ENCODE results near the gene TOX2. TPM values are rescaled to one million over a fixed set of nuclear protein-coding genes. Genes with fewer than 3 reads are reported as not detected.
A peak's percentile ranks its signal among the peaks of the same experiment; 100 is the strongest.

Gene TOX2
- total RNA-seq, 1 experiment from 2014 or later = not detected

- H3K27me3 Mint-ChIP-seq (ENCODE audit: insufficient read depth, unreplicated experiment) = peaks cover 42% of the 10 kb centered on the region
- ChIA-PET POLR2A (no interaction called here), CTCF (no interaction called here)
- H3K4me1 Mint-ChIP-seq (ENCODE audit: low read depth, unreplicated experiment) = no peaks in the 10 kb centered on the region
- TF ChIP-seq CTCF (IDR thresholded peaks at IDR 0.05; ENCODE audit: insufficient read depth in 1 of 2, low read depth in 1 of 2, low read length in 1 of 2, severe bottlenecking in 1 of 2, unreplicated experiment in 1 of 2) = no peak
- Histone ChIP-seq H3K4me1 (no peaks in the 10 kb centered on the region), H3K4me3 (ENCODE audit: low read depth, low read length) (no peak overlapping the region), H3K27me3 (replicated peaks; ENCODE audit: control insufficient read depth, insufficient read depth, low read length) (peaks cover 6% of the 10 kb centered on the region), H3K9me3 (no peaks in the 10 kb centered on the region), H3K36me3 (ENCODE audit: control insufficient read depth, insufficient read depth, low read length) (no peaks in the 10 kb centered on the region)
- no TSS peak for BruUV-seq (replicated peaks)
- DNase-seq = peak in 1 of 2 experiments; percentile 31
- intact Hi-C loops (cut with micrococcal nuclease; ENCODE audit: unreplicated experiment) = no loop called here
- no peaks in the 10 kb centered on the region for H3K36me3 Mint-ChIP-seq (ENCODE audit: insufficient read depth, unreplicated experiment)
- H3K4me3 Mint-ChIP-seq (ENCODE audit: unreplicated experiment) = no peak overlapping the region
- no peaks in the 10 kb centered on the region for H3K9me3 Mint-ChIP-seq (ENCODE audit: unreplicated experiment)
- no peak overlapping the region for H3K27ac Mint-ChIP-seq (ENCODE audit: unreplicated experiment)
These were observed 115.2 kb downstream of the TOX2 start for GRCh38 chr20:44029848-44030230.

GRCh38 chr20:44030394-44030793 is 115.7 kb downstream of the TOX2 start:
- intact Hi-C loops (cut with micrococcal nuclease; ENCODE audit: unreplicated experiment) = no loop called here
- BruUV-seq (replicated peaks) = no TSS peak
- POLR2A ChIA-PET = no interaction called here
- no peak for TF ChIP-seq CTCF (IDR thresholded peaks at IDR 0.05; ENCODE audit: insufficient read depth in 1 of 2, low read depth in 1 of 2, low read length in 1 of 2, severe bottlenecking in 1 of 2, unreplicated experiment in 1 of 2)
- Histone ChIP-seq H3K27me3 (replicated peaks; ENCODE audit: control insufficient read depth, insufficient read depth, low read length) (peaks cover 3% of the 10 kb centered on the region), H3K36me3 (ENCODE audit: control insufficient read depth, insufficient read depth, low read length) (no peaks in the 10 kb centered on the region), H3K9me3 (no peaks in the 10 kb centered on the region), H3K4me1 (no peaks in the 10 kb centered on the region), H3K4me3 (ENCODE audit: low read depth, low read length) (no peak overlapping the region)
- Mint-ChIP-seq H3K4me1 (ENCODE audit: low read depth, unreplicated experiment) (no peaks in the 10 kb centered on the region), H3K27me3 (ENCODE audit: insufficient read depth, unreplicated experiment) (peaks cover 47% of the 10 kb centered on the region), H3K4me3 (ENCODE audit: unreplicated experiment) (no peak overlapping the region), H3K27ac (ENCODE audit: unreplicated experiment) (no peak overlapping the region), H3K9me3 (ENCODE audit: unreplicated experiment) (no peaks in the 10 kb centered on the region), H3K36me3 (ENCODE audit: insufficient read depth, unreplicated experiment) (no peaks in the 10 kb centered on the region)
- DNase-seq = no peak
- CTCF ChIA-PET = no interaction called here

- H3K4me1 ChIP-seq = no peaks in the 10 kb centered on the region
- no peak overlapping the region for H3K4me3 Mint-ChIP-seq (ENCODE audit: unreplicated experiment)
- H3K4me3 ChIP-seq (ENCODE audit: low read depth, low read length) = no peak overlapping the region
- POLR2A ChIA-PET = no interaction called here
- CTCF ChIA-PET = no interaction called here
- DNase-seq = peak in 1 of 2 experiments; percentile 28
- no TSS peak for BruUV-seq (replicated peaks)
- H3K36me3 ChIP-seq (ENCODE audit: control insufficient read depth, insufficient read depth, low read length) = no peaks in the 10 kb centered on the region
- intact Hi-C loops (cut with micrococcal nuclease; ENCODE audit: unreplicated experiment) = no loop called here
- H3K27me3 ChIP-seq (replicated peaks; ENCODE audit: control insufficient read depth, insufficient read depth, low read length) = peaks cover 2% of the 10 kb centered on the region
- no peaks in the 10 kb centered on the region for H3K9me3 ChIP-seq
- no peak overlapping the region for H3K27ac Mint-ChIP-seq (ENCODE audit: unreplicated experiment)
- H3K4me1 Mint-ChIP-seq (ENCODE audit: low read depth, unreplicated experiment) = no peaks in the 10 kb centered on the region
- H3K36me3 Mint-ChIP-seq (ENCODE audit: insufficient read depth, unreplicated experiment) = no peaks in the 10 kb centered on the region
- peaks cover 51% of the 10 kb centered on the region for H3K27me3 Mint-ChIP-seq (ENCODE audit: insufficient read depth, unreplicated experiment)
- no peak for TF ChIP-seq CTCF (IDR thresholded peaks at IDR 0.05; ENCODE audit: insufficient read depth in 1 of 2, low read depth in 1 of 2, low read length in 1 of 2, severe bottlenecking in 1 of 2, unreplicated experiment in 1 of 2)
- no peaks in the 10 kb centered on the region for H3K9me3 Mint-ChIP-seq (ENCODE audit: unreplicated experiment)
These were observed 116.4 kb downstream of the TOX2 start for GRCh38 chr20:44031001-44031574.

Data from Caco-2 (cell line).